WERI-Rb-1 (cell line): Measurements from ENCODE around the gene FGF22.

Experiments
- DNase-seq: peaks from one replicate; pipeline ENCODE4 v3.0.0-alpha.2; 2020
- H3K27ac ChIP-seq: fragments of 250-450 bp; sonication (Bioruptor Pico); 2 replicates; pipeline ENCODE4 v1.5.1; 2020; ENCODE audit warnings: mild to moderate bottlenecking, moderate library complexity
- H3K27me3 ChIP-seq: fragments of 250-450 bp; sonication (Bioruptor Pico); 2 replicates; pipeline ENCODE4 v1.5.1; 2021; ENCODE audit warnings: mild to moderate bottlenecking, low read depth, moderate library complexity; ENCODE audit not compliant: insufficient read depth, severe bottlenecking
- H3K36me3 ChIP-seq: fragments of 250-450 bp; sonication (Bioruptor Pico); 2 replicates; pipeline ENCODE4 v1.5.1; 2020; ENCODE audit warnings: mild to moderate bottlenecking, moderate library complexity
- H3K4me3 ChIP-seq: 2 replicates; pipeline ENCODE4 v1.5.1; 2011; ENCODE audit warnings: low read depth, mild to moderate bottlenecking, control low read depth, low read length
- H3K9me3 ChIP-seq: fragments of 250-450 bp; sonication (Bioruptor Pico); 2 replicates; pipeline ENCODE4 v1.5.1; 2021; ENCODE audit warnings: mild to moderate bottlenecking, moderate library complexity; ENCODE audit not compliant: severe bottlenecking
- CTCF ChIP-seq: IDR thresholded peaks from 2 replicates; pipeline ENCODE4 v1.5.1; 2011; ENCODE audit warnings: low read depth, mild to moderate bottlenecking, control low read depth, inconsistent platforms, low read length

Gene FGF22

DNA sequence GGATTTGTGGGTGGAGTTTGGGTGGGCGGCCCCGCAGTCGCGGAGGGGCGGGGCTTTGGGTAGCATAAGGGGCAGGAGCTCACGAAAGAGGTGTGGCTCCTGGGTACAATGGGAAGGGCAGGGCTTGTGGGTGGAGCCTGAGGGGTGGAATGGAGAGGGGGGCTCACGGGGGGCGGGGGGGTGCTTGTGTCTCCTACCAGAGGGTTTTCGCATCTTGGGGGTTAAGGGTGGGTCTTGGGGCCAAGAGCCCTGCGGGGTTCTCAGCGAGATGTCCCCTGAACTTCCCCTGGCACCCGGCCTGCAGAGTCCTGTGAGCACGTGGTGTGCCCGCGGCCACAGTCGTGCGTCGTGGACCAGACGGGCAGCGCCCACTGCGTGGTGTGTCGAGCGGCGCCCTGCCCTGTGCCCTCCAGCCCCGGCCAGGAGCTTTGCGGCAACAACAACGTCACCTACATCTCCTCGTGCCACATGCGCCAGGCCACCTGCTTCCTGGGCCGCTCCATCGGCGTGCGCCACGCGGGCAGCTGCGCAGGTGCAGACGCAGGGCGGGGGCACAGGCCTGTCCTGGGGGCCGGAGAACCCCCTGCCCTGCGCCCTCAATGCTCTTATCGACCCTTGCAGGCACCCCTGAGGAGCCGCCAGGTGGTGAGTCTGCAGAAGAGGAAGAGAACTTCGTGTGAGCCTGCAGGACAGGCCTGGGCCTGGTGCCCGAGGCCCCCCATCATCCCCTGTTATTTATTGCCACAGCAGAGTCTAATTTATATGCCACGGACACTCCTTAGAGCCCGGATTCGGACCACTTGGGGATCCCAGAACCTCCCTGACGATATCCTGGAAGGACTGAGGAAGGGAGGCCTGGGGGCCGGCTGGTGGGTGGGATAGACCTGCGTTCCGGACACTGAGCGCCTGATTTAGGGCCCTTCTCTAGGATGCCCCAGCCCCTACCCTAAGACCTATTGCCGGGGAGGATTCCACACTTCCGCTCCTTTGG, 41.6 kb downstream of the FGF22 start:
- peak; percentile 95 for DNase-seq
- peak overlapping the region; percentile 70 for H3K27ac ChIP-seq

DNA sequence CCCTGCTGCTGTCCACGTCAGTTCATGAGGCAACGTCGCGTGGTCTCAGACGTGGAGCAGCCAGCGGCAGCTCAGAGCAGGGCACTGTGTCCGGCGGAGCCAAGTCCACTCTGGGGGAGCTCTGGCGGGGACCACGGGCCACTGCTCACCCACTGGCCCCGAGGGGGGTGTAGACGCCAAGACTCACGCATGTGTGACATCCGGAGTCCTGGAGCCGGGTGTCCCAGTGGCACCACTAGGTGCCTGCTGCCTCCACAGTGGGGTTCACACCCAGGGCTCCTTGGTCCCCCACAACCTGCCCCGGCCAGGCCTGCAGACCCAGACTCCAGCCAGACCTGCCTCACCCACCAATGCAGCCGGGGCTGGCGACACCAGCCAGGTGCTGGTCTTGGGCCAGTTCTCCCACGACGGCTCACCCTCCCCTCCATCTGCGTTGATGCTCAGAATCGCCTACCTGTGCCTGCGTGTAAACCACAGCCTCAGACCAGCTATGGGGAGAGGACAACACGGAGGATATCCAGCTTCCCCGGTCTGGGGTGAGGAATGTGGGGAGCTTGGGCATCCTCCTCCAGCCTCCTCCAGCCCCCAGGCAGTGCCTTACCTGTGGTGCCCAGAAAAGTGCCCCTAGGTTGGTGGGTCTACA, 43.1 kb downstream of the FGF22 start:
- H3K36me3 ChIP-seq, result no peaks in the 10 kb centered on the region; the same call in 1 of the 2 replicates
- H3K27me3 ChIP-seq, result no peaks in the 10 kb centered on the region
- DNase-seq, result no peak
- no peak for TF ChIP-seq CTCF
- H3K9me3 ChIP-seq, result no peaks in the 10 kb centered on the region
- no peak overlapping the region for H3K27ac ChIP-seq
- H3K4me3 ChIP-seq, result no peak overlapping the region

More for the DNA sequence above, 41.6 kb downstream of the FGF22 start:
- Histone ChIP-seq H3K9me3 (no peaks in the 10 kb centered on the region), H3K36me3 (no peaks in the 10 kb centered on the region; the same call in 1 of the 2 replicates), H3K4me3 (peak overlapping the region; percentile 64), H3K27me3 (peaks cover 5% of the 10 kb centered on the region)
- TF ChIP-seq CTCF, result no peak

GRCh38 chr19:685454-685931, 45.8 kb downstream of the FGF22 start:
- Histone ChIP-seq H3K4me3 (no peak overlapping the region), H3K27me3 (no peaks in the 10 kb centered on the region), H3K36me3 (no peaks in the 10 kb centered on the region), H3K9me3 (peaks cover 3% of the 10 kb centered on the region), H3K27ac (no peak overlapping the region)
- no peak for DNase-seq
- no peak for TF ChIP-seq CTCF

- Histone ChIP-seq H3K27me3 (no peaks in the 10 kb centered on the region), H3K9me3 (peaks cover 3% of the 10 kb centered on the region), H3K36me3 (no peaks in the 10 kb centered on the region), H3K27ac (no peak overlapping the region), H3K4me3 (no peak overlapping the region)
- DNase-seq, result no peak
- no peak for TF ChIP-seq CTCF
Observed at GRCh38 chr19:686589-687297, 47.1 kb downstream of the FGF22 start.

DNA sequence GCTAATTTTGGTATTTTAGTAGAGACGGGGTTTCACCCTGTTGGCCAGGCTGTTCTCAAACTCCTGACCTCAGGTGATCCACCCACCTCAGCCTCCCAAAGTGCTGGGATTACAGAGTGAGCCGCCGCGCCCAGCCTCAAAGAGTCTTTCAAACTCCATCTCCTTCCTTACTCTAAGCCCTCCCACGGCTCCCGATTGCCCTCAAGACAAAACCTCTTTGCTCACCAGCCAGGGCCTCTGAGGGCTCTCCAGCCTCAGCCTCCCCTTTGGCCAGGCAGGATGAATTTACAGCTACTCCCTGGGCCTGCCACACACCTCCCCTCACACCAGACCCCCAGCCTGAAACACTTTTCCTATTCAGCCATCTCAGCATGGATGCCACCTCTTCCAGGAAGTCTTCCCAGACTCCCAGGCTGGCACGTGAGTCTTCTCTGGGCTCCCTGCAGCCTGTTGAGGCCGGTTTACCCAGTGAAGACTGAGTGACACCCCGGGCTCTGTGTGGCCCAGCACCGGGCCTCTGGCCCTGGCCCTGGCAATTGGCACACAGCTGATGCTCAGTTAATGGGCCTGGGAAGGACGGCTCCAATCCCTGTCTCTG, 48.0 kb downstream of the FGF22 start:
- H3K9me3 ChIP-seq, result peaks cover 3% of the 10 kb centered on the region
- H3K4me3 ChIP-seq, result no peak overlapping the region
- DNase-seq, result no peak
- no peak for TF ChIP-seq CTCF
- H3K27ac ChIP-seq, result no peak overlapping the region
- no peaks in the 10 kb centered on the region for H3K27me3 ChIP-seq
- no peaks in the 10 kb centered on the region for H3K36me3 ChIP-seq
